ENCODE measurements around the gene EHBP1L1.
"Not testable (repeated sequence)": the region's sequence is repeated elsewhere in the genome, so short reads cannot be mapped to it uniquely, and the experiment has no call there.

Gene EHBP1L1

DNA sequence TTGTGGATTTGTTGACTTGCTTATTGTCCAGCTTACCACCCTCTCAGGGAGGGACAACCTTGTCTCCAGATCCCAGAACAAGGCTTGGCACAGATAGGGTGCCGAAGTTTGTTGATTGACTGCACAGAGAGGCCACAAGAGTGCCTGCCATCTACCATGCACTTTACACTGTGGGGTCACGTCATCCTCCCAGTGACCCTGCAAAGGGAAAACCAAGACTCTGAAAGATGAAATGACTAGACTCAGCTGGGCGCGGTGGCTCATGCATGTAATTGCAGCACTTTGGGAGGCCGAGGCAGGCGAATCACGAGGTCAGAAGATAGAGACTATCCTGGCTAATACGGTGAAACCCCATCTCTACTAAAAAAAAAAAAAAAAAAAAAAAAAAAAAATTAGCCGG lies 13.1 kb upstream of the EHBP1L1 start:
- no peak for DNase-seq

DNA sequence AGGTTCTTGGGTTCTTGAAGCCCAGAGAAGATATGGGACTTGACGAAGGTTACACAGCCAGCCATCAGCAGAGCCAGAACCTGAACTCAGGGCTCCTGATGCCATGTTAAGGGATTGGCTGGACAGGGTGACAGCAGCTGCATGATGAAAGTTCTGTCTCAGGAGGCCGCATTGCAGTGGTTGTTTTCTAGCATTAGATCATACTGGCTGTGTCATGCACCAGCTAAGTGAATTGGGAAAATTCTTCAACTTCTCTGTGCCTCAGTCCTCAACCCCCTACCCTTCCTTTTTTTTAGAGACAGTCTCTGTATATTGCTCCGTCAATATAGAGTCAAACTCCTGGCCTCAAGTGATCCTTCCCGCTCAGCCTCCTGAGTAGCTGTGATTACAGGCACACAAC lies 12.3 kb upstream of the EHBP1L1 start:
- DNase-seq, result no peak

DNA sequence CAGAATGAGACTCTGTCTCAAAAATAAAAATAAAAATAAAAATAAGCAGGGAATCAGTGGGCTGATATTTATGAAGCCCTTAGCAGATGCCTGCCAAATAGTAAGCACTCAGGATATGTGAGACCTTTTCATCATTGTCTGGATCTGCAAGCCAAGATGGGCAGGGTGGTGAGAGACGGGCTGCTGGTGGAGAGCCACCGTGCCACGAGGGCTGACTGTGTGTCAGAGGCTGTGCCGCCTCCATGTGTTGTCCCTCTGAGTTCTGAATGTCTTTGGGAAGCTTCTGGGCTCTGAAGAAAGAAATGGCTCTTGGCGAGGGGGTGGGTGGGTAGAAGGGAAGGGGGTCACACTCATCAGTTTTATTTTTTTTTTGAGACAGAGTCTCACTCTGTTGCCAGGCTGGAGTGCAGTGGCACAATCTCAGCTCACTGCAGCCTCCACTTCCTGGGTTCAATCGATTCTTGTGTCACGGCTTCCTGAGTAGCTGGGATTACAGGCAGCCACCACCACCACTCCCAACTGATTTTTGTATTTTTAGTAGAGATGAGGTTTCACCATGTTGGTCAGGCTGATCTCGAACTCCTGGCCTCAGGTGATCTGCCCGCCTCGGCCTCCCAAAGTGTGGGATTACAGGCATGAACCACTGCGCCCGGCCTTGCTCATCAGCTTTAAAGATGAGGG lies 10.8 kb upstream of the EHBP1L1 start:
- DNase-seq, result not testable (repeated sequence)

DNA sequence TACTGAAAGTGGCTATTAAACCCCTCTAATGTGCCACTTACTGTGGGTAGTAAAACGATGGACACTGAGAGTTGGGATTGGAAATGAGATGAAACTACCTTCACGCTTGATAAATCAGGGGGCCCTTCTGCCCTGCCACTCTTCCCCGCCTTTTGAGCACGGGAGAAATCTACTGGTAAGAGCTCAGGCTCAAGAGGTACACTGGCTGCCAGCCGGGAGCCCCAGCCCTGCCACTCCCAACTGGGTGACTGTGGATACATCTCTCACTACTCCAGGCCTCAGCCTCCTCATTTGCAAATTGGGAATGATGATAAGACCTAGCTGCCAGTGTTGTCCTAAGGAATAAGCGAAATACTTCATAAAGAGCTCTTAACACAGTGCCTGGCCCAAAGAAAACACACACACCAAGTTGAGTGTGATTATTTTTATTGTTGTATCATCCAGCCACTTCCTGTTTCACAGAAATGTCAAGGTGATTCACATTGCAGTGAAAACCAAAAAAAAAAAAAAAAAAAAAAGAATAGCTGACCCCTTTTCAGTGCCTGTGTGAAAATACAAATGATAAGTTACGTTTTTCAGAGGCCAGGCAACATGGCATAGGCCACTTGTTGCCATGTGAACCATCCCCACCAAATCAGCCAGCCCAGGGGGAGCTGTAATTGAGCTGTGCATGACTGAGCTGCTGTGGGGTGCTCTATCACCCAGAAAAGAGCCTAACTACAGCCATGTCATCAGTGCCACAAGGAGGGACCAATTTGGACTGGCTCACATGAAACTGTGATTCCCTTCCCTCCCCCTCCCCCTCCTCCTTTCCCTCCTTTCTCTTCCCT lies 10.0 kb upstream of the EHBP1L1 start:
- DNase-seq, result no peak

DNA sequence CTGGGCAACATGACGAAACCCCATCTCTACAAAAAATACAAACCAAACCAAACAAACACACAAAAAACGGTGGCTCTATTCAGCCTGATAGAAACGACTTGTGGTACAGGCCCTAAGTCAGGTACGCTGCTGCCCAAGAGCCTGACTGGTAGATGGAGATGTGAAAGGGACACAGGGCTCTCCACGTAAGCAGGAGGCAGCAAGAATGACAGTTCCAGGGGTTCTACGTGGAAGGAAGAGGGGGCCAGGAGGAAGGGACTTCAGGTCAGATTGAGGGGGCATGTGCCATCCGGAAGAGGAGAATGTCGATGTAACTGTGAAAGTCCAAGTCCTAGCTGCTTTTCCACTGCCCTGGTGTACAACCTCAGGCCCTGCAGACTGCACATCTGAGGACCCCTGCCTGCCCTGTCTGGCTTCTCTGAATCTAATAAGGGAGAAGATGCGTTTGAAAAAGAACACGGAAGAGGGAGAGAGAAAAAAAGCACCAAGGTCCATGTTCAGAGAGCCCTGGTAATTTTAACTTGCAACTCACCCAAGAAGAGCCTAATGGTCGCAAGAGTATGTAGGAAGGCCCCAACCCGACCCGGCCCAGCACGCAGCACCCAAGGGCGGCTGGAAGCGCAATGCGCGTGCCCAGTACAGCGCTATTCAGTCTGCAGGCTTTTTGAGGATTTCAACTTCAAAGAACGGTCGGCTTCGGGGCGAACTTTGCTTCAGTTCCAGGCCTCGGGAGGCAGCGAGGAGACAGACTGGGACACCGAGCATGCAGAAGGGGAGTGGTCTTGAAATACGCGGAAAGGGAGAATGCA lies 6.5 kb upstream of the EHBP1L1 start:
- no peak for DNase-seq

DNA sequence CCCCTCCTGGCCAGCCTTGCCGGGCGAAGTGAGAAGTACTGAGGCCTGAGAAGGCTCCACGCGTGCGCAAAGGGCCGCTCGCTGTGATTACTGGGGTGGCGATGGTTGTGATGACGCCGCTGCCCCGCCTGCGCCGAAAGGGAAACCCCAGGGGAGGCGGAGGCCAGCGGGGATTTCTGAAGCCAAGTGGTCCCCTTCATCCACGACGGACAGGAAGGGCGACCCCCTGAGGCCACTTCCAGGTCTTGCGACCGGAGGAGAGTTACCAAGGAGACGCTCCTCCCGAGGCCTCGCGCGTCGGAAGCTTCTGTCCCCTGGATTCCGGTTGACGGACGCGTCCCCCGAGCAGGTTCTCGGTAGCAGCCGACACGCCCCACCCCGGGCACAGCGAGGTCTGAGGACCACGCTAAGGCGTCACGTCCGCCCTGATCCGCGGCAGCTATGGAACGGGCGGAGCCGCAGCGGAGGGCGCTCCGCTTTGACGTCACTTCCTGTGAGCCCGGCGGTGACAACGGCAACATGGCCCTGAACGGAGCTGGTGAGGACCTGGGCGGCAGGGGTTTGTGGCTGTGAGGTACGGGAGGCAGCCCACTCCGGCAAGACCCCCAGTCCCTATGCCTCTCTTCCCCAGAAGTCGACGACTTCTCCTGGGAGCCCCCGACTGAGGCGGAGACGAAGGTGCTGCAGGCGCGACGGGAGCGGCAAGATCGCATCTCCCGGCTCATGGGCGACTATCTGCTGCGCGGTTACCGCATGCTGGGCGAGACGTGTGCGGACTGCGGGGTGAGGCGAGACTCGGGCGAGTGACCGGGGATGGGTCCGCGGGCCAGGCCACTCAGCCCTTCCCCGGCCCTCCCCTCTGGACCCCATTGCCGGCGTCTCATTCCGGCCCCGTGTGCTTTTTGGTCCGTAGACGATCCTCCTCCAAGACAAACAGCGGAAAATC lies 5.6 kb upstream of the EHBP1L1 start, which contains the start of gene ZNRD2:
Gene ZNRD2, plus strand, starts transcription at position 505 of the 946 bp plus-strand sequence. Its CDS starts 15 bp downstream, at position 520.
- peak; percentile 97 to 99 for DNase-seq

DNA sequence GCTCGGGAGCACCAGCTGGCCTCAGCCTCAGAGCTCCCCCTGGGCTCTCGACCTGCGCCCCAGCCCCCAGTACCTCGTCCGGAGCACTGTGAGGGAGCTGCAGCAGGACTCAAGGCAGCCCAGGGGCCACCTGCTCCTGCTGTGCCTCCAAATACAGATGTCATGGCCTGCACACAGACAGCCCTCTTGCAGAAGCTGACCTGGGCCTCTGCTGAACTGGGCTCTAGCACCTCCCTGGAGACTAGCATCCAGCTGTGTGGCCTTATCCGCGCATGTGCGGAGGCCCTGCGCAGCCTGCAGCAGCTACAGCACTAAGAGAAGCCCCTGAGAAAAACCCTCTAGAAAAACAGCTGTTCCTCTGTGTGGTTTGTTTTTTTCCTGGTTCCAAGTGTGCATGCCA lies 4.4 kb upstream of the EHBP1L1 start:
- no peak for DNase-seq

DNA sequence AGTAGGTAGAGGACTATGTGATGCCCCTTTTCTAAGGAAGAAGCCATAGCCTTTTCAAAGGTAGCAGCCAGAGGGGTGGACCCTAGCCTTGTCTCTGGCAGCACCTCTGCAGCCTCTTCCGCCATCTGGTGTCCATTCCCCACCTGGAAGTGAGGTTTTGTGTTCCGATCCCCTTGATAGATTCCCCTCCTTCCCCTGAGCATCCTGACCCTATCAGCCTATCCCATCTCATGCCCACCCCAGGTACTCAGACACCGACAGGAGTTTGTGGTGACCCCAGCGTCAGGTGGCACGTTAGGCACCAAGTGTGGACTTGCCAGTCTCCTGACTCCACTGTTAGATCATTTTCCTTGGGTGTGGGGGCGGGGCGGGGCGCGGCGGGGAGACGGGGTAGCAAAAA lies 3.9 kb upstream of the EHBP1L1 start:
- no peak for DNase-seq

DNA sequence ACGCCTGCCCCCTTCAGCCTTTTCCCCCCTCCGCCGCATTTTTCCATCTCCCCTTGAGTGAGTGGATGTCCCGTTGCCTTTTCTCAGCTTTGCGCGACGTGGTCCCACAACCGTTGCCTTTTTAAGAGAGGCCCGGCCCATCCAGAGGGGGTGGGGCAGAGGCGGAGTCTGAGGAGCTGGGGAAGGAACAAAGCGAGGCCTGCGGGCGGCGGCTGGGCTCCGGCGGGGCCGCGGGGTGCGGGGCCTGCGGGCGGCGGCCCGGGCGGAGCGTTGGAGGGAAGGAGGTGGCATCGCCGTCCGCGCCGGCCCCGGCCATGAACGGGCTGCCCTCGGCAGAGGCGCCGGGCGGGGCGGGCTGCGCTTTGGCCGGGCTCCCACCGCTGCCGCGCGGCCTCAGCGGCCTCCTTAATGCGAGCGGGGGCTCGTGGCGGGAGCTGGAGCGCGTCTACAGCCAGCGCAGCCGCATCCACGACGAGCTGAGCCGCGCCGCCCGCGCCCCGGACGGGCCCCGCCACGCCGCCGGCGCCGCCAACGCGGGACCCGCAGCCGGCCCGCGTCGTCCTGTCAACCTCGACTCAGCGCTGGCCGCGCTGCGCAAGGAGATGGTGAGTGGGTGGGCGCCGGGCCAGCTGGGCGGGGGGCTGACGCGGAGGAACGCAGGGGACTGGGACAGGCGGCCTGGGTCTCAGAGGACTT lies 3.3 kb upstream of the EHBP1L1 start, which contains the start of gene FAM89B:
Gene FAM89B, plus strand, starts transcription at position 183 of the 696 bp plus-strand sequence. Its CDS starts 132 bp downstream, at position 315.
- DNase-seq, result peak; percentile 68 to 70

DNA sequence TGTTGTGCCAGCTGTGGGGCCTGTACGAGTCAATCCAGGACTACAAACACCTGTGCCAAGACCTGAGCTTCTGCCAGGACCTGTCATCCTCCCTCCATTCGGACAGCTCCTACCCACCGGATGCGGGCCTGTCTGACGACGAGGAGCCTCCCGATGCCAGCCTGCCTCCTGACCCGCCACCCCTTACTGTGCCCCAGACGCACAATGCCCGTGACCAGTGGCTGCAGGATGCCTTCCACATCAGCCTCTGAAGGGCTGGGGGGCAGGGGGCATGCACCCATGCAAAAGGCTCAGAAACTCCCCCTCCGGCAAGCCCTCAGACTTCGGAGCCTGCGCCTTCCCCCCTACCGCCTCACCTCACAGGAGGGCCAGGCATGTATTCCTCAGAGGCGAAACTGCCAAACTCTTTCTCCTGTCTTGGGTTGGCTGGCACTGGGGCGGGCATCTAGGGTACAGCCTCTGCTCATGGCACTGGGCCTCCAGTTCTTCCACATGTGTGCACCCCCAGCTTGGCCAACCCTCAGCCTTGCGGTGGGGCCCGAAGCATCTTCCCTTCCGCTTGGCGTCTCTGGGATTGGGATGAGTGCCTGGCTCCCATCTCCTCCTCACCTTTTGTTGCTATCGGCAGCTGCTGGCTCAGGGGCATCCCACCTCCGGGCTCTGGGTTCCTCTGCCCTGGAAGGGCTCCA lies 2.3 kb upstream of the EHBP1L1 start:
- DNase-seq, result no peak

DNA sequence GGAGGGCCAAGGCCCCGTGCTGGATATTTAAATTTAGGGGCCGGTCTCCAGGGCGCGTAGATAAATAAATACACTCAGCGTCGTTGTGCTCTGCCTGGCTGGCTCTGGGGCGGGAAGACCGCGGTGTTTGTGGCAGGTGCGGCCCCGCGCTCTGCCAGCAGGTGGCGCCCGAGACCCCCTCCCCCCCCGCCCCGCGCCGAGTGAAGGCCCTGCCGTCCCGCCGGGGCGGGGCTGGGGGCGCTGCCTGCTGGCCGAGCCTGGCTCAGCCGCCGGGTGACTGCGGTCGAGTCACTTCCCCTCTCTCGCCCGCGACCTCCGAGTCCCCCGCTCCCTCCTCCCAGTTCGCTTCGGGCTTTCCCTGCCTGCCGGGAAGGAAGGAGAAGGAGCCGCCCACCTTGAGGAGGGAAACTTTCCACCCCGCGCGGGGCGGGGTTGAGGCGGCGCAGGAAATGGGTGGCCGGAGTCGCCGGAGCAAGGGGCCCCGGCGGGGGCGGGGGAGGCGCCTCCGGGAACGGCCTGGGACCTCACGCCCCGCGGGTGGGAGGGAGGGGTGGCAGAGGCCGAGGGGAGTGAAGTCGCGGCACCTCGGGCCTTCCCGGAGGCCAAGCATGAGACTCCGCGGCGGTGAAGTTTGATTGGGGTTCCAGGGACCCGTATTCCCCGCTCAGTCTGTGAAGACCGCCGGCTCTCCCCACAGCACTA lies 1.6 kb upstream of the EHBP1L1 start:
- peak; percentile 86 to 89 for DNase-seq

DNA sequence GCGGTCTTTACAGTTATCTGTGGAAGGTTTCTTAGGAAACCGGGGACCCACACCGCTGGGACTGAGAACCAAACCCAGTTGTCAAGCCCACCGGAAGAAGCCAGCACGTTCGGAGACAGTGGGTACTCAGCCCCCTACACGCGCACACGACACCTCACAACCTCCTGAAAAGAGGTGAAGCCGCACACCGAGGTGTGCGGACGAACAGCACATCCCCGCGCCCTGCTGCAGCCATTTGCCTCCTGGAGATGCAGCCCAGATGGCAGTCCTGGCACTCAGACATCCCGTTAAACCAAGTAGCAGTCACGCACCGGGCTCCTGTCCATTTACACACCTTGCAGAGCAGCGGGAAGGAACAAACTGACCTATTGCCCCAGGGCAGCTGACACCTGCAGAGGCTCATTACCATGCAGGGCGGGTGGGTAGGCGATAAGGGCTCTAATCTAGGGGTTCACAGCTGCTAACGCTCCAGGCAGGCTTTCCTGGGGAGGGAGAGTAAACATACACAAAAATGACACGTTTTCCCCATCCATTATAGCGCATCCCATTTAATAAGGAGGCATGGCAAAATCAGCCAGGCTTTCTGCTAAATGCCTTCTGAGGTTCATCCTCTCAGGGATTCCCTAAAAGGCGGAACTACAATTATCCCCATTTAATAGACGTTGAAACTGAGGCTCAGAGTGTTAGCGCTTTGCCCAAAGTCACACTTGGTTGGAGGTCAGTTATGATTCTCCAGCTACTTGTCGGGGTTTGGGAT lies 864 bp upstream of the EHBP1L1 start:
- no peak for DNase-seq

DNA sequence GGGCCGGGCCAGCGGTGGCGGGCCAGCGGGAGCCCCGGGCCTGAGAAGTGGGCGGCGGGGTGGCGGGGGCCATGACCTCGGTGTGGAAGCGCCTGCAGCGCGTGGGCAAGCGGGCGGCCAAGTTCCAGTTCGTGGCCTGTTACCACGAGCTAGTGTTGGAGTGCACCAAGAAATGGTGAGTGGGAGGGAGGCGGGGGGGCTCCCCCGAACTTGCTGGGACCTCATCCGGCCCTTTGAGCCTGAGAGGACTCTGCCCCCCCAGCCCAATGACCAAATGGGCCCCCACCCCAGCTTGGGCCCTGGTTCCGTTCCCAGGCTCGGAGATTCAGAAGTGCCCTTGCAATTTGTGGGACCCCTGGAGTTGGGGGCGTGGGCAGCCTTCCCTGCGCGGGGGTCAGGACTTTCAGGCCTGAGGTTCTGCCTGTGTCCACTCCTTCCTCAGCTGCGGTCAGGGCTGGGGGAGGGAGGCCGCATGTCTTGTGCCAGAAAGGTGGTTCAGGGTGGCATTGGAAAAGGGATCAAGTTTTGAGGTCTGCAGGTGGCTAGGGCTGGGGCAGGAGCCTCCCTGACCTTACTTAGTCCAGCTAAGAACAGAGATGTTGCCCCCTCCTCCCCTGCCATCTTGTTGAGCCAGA lies 496 bp downstream of the EHBP1L1 start:
- no peak for DNase-seq

DNA sequence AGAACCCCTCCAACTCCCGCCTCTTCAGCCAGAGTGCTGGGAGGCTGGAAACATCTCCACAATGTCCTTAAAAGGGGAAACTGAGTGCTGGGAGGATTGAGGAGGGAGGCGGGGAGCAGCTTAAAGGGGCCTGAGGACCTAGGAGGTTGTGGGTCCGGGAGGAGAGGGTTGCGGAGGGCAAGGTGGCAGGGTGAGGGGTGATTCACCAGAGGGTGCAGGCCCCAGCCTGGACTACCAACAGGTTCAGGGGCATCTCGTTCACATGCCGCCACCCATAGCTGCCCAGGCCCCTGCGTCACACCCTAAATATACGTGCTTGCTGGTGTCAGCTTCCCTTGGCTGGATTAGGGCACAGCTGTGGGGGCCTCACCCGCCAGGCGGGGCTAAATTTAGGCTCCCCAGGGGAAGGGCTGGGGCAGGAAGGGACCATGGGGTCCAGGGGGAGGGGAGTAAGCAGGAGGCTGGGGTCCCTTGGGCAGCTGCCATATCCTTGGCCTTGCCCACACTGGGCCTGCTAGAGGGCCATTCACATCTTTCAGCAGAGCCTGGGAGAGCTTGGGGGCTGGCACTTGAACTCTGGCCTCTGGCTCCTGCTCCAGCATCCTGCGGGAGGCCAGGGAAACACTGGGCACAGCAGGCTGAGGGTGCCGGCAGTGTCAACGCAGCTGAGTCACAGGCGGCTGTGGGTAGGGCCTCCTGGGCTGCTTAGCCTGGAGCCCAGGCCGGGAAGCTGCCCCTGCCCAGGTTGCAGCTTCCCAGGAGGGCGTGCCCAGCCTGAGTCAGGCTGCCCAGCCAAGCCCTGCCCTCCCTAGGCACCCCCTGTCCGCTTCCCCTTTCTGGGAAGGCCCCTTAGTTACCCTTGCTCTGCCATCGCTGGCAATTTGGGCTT lies 1.3 kb downstream of the EHBP1L1 start:
- peak; percentile 59 to 63 for DNase-seq

DNA sequence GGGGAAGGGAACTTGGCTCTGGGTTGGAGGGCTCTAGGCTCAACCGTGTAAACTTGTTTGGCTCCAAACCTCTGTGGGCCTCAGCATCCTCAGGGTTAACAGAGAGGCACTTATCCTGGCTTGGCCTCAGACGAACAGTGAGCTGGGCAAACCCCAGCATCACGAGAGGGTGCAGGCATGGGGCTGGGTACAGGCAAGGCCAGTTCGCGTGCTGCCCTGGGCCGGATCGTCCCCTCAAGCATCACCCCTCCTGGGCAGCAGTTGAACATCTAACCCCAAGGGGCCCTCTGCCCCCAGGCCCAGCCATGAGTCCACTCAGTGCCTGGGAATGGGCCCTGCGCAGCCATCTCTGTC lies 1.9 kb downstream of the EHBP1L1 start:
- no peak for DNase-seq

DNA sequence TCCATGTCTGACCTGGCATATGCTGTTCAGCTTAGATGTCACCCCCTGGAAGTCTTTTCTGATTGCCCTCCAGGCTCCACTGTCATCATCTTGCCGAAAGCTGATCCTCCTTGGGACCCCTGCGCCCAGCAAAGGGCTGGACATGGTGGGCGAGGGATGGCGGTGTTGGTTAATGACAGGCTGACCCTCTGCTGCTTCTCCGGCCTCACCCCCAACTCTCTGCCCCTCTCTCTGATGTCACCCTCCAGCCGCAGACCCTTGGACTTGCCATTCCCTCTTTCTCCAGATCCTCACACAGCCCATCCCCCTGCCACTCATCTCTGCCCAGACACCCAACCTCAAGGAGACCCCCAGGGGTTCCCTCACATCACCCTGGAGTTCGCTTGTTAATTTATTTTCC lies 2.3 kb downstream of the EHBP1L1 start:
- no peak for DNase-seq

DNA sequence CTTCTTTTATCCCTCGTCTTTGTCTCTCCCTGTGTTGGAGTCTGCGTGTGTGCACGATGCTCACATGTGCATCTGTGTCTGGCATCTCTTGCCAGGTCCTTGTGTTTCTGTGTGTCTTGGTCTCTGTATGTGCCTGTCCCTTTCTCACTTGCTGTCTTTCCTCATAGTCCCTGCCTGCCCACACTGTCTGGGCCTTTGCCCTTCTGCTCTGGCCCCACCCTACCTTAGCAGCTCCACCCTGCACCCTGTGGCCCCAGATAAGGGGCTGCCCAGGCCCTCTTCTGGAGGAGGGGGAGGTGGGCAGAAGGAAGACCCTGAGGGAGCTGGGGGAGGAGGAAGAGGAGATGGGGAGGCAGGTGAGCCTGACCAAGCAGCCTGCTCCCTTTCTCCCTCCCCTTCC lies 2.8 kb downstream of the EHBP1L1 start:
- no peak for DNase-seq

DNA sequence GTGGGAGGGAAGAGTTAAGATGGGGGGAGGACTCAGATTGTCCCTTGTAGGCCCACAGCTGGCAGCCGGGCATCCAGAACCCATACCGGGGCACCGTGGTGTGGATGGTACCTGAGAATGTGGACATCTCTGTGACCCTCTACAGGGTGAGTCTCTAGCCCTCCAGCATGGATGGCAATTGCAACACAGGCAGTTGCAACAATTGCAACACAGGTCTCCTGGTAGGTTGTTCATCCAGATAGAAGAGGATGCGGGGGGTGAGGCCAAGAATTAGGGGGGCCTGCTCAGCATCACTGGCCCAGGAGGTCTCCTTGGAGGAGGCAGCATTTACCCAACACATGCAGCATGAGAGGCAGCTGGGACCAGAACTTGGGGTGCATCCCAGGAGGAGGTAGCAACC lies 3.4 kb downstream of the EHBP1L1 start:
- DNase-seq, result no peak
